Measurements from ENCODE around the gene PPP1R16B. TPM values are rescaled to one million over a fixed set of nuclear protein-coding genes. Genes with fewer than 3 reads are reported as not detected.

Gene PPP1R16B
- total RNA-seq, 4 donors from 2014 or later, result 1.8 to 11.1 (median 7.0) TPM

- no peak for DNase-seq
- no peak overlapping the region for H3K27ac ChIP-seq
- 74% methylated on average over 7 of the region's 8 CpGs; no CpG with 5 or more reads in 1 of the 2 donors for WGBS, 2 donors (ENCODE audit: low coverage in 1 of 2)
- in situ Hi-C loops (cut with MboI; ENCODE audit: low pct_ligation_motif_present in 1 of 4, low pct_unique_long_range_greater_than_20kb in 1 of 4, low sequenced_read_pairs in 3 of 4) (no loop called here), intact Hi-C loops (cut with DNase I; ENCODE audit: low total_unique reads) (no loop called here)
- no peak overlapping the region for H3K4me3 ChIP-seq
- H3K27me3 ChIP-seq, result no peaks in the 10 kb centered on the region
- no peaks in the 10 kb centered on the region for H3K36me3 ChIP-seq
- H3K4me1 ChIP-seq, result no peaks in the 10 kb centered on the region
- TF ChIP-seq EP300 (IDR thresholded peaks at IDR 0.05; ENCODE audit: low read depth), result no peak
- TF ChIP-seq POLR2AphosphoS5 (IDR thresholded peaks at IDR 0.05), result no peak
- TF ChIP-seq CTCF (IDR thresholded peaks at IDR 0.05), result no peak
- no peak for TF ChIP-seq POLR2A (IDR thresholded peaks at IDR 0.05)
- no peaks in the 10 kb centered on the region for H3K9me3 ChIP-seq
Measured at GRCh38 chr20:38838326-38838725, 32.8 kb downstream of the PPP1R16B start.

DNA sequence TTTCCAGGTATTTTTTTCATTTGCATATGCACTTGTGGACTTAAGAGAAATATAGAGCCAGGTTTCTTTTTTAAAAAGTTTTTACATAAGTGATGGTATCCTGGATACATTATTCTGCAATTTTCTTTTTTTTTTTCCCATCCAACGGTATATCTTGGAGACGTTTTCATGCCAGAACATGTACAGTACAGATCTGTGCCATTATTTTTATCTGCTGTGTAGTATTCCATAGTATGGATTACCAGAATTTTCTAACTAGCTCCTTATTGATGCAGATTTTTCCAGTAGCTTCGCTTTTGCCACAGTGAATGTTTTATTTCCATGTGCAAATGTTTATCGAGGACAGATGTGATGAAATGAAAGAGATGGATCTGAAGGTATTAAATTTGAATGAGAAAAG, 34.1 kb downstream of the PPP1R16B start:
- DNase-seq, result no peak
- intact Hi-C loops (cut with DNase I; ENCODE audit: low total_unique reads) (no loop called here), in situ Hi-C loops (cut with MboI; ENCODE audit: low pct_ligation_motif_present in 1 of 4, low pct_unique_long_range_greater_than_20kb in 1 of 4, low sequenced_read_pairs in 3 of 4) (no loop called here)
- no peaks in the 10 kb centered on the region for H3K9me3 ChIP-seq
- H3K27me3 ChIP-seq, result no peaks in the 10 kb centered on the region
- no peak overlapping the region for H3K4me3 ChIP-seq
- WGBS, 2 donors (ENCODE audit: low coverage in 1 of 2), result 89 to 93% methylated on average over 3 to 4 of the region's 4 CpGs
- H3K36me3 ChIP-seq, result no peaks in the 10 kb centered on the region
- TF ChIP-seq EP300 (IDR thresholded peaks at IDR 0.05; ENCODE audit: low read depth), result no peak
- no peak for TF ChIP-seq CTCF (IDR thresholded peaks at IDR 0.05)
- TF ChIP-seq POLR2A (IDR thresholded peaks at IDR 0.05), result no peak
- TF ChIP-seq POLR2AphosphoS5 (IDR thresholded peaks at IDR 0.05), result no peak
- peak overlapping the region in 2 of 4 donors; percentile 23 to 31 for H3K27ac ChIP-seq
- H3K4me1 ChIP-seq, result no peaks in the 10 kb centered on the region

- Histone ChIP-seq H3K9me3 (no peaks in the 10 kb centered on the region), H3K27me3 (no peaks in the 10 kb centered on the region), H3K4me1 (no peaks in the 10 kb centered on the region), H3K36me3 (no peaks in the 10 kb centered on the region), H3K4me3 (no peak overlapping the region), H3K27ac (peak overlapping the region in 2 of 4 donors; percentile 23 to 31)
- 72 to 80% methylated on average over 9 to 14 of the region's 14 CpGs for whole genome bisulfite sequencing, 2 donors (ENCODE audit: low coverage in 1 of 2)
- TF ChIP-seq CTCF (IDR thresholded peaks at IDR 0.05) (no peak), POLR2AphosphoS5 (IDR thresholded peaks at IDR 0.05) (no peak), POLR2A (IDR thresholded peaks at IDR 0.05) (no peak), EP300 (IDR thresholded peaks at IDR 0.05; ENCODE audit: low read depth) (no peak)
- no peak for DNase-seq
- in situ Hi-C loops (cut with MboI; ENCODE audit: low pct_ligation_motif_present in 1 of 4, low pct_unique_long_range_greater_than_20kb in 1 of 4, low sequenced_read_pairs in 3 of 4) (no loop called here), intact Hi-C loops (cut with DNase I; ENCODE audit: low total_unique reads) (no loop called here)
Measured at GRCh38 chr20:38840053-38840893, 34.8 kb downstream of the PPP1R16B start.

DNA sequence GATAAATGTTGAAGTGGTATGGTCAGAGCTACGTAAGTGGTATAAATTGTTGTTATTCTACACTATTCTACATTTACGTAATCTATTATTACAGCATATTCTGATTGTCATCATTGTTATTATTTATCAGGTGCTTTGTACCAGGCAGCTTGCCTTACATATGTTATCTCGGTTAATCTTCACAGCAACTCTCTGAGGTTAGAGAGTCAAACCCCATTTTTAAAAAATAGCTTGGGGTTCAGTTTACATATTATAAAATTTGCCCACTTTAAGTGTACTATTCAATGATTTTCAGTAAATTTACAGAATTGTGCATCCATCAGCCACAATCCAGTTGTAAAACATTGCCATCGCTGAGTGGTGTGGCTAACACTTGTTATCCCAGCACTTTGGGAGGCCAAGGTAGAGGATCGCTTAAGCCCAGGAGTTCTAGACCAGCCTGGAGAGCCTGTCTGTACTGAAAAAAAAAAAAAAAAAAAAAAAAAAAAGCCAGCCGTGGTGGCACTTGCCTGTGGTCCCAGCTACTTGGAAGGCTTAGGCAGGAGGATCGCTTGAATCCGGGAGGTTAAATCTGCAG, 35.5 kb downstream of the PPP1R16B start:
- DNase-seq, result no peak
- TF ChIP-seq CTCF (IDR thresholded peaks at IDR 0.05) (no peak), POLR2AphosphoS5 (IDR thresholded peaks at IDR 0.05) (no peak), POLR2A (IDR thresholded peaks at IDR 0.05) (no peak), EP300 (IDR thresholded peaks at IDR 0.05; ENCODE audit: low read depth) (no peak)

More for the DNA sequence above, 35.5 kb downstream of the PPP1R16B start:
- H3K4me3 ChIP-seq, result no peak overlapping the region
- no peaks in the 10 kb centered on the region for H3K4me1 ChIP-seq
- in situ Hi-C loops (cut with MboI; ENCODE audit: low pct_ligation_motif_present in 1 of 4, low pct_unique_long_range_greater_than_20kb in 1 of 4, low sequenced_read_pairs in 3 of 4), result no loop called here
- intact Hi-C loops (cut with DNase I; ENCODE audit: low total_unique reads), result no loop called here
- H3K27ac ChIP-seq, result peak overlapping the region in 3 of 4 donors; percentile 45 to 63 (median 47)
- H3K9me3 ChIP-seq, result no peaks in the 10 kb centered on the region
- WGBS, 2 donors (ENCODE audit: low coverage in 1 of 2), result 79 to 85% methylated on average over 7 to 8 of the region's 8 CpGs
- no peaks in the 10 kb centered on the region for H3K27me3 ChIP-seq
- H3K36me3 ChIP-seq, result no peaks in the 10 kb centered on the region

All from transverse colon (tissue), 4 donors.